GM23248 (cell line): ENCODE data around the gene TIPRL. TPM values are rescaled to one million over a fixed set of nuclear protein-coding genes. Genes with fewer than 3 reads are reported as not detected.

Experiments used
- DNase-seq: peaks from one replicate; pipeline ENCODE4 v3.0.0-alpha.2; 2015
- H2AFZ ChIP-seq: fragments of 200-600 bp; sonication (generic); 2 replicates; pipeline ENCODE4 v1.6.1; 2016; ENCODE audit warnings: antibody characterized with exemption
- H3F3A ChIP-seq: fragments of 200-600 bp; sonication (generic); 2 replicates; pipeline ENCODE4 v1.6.1; 2016; ENCODE audit warnings: mild to moderate bottlenecking, antibody characterized with exemption, mixed run types; ENCODE audit not compliant: insufficient read depth
- H3K27ac ChIP-seq: fragments of 200-600 bp; sonication (generic); 2 replicates; pipeline ENCODE4 v1.5.1; 2016; ENCODE audit warnings: mild to moderate bottlenecking
- H3K27me3 ChIP-seq: fragments of 200-600 bp; sonication (generic); replicated peaks from 2 replicates; pipeline ENCODE4 v1.6.1; 2016; ENCODE audit warnings: mild to moderate bottlenecking; ENCODE audit not compliant: insufficient read depth
- H3K36me3 ChIP-seq: fragments of 200-600 bp; sonication (generic); 2 replicates; pipeline ENCODE4 v1.6.1; 2016; ENCODE audit warnings: low read depth, mild to moderate bottlenecking
- H3K4me1 ChIP-seq: fragments of 200-600 bp; sonication (generic); 2 replicates; pipeline ENCODE4 v1.6.1; 2016; ENCODE audit warnings: mild to moderate bottlenecking; ENCODE audit not compliant: insufficient read depth
- H3K4me2 ChIP-seq: fragments of 200-600 bp; sonication (generic); one replicate; pipeline ENCODE4 v1.6.1; 2016; ENCODE audit warnings: mild to moderate bottlenecking; ENCODE audit not compliant: unreplicated experiment
- H3K4me3 ChIP-seq: fragments of 200-600 bp; sonication (generic); 2 replicates; pipeline ENCODE4 v1.5.1; 2016; ENCODE audit warnings: mild to moderate bottlenecking
- H3K79me2 ChIP-seq: fragments of 200-600 bp; sonication (generic); 2 replicates; pipeline ENCODE4 v1.6.1; 2016; ENCODE audit warnings: mild to moderate bottlenecking; ENCODE audit not compliant: insufficient read depth
- H3K9ac ChIP-seq: fragments of 200-600 bp; sonication (generic); 2 replicates; pipeline ENCODE4 v1.6.1; 2016; ENCODE audit warnings: mild to moderate bottlenecking
- H3K9me2 ChIP-seq: fragments of 200-600 bp; sonication (generic); 2 replicates; pipeline ENCODE4 v1.6.1; 2016; ENCODE audit warnings: mixed run types, mild to moderate bottlenecking, moderate library complexity; ENCODE audit not compliant: insufficient read depth
- H3K9me3 ChIP-seq: fragments of 200-600 bp; sonication (generic); one replicate; pipeline ENCODE4 v1.6.1; 2017; ENCODE audit warnings: low read depth
- H4K20me1 ChIP-seq: fragments of 200-600 bp; sonication (generic); 2 replicates; pipeline ENCODE4 v1.6.0; 2016; ENCODE audit not compliant: insufficient read depth
- EZH2 ChIP-seq: fragments of 200-600 bp; sonication (generic); IDR thresholded peaks from 2 replicates; pipeline ENCODE4 v1.6.1; 2018; ENCODE audit warnings: antibody characterized with exemption, mild to moderate bottlenecking; ENCODE audit not compliant: insufficient read depth, poor library complexity, severe bottlenecking
- EZH2phosphoT487 ChIP-seq: fragments of 200-600 bp; sonication (generic); IDR thresholded peaks from 2 replicates; pipeline ENCODE4 v1.6.1; 2018; ENCODE audit warnings: antibody characterized with exemption, moderate library complexity, mild to moderate bottlenecking, low read depth; ENCODE audit not compliant: insufficient read depth
- WGBS, 2 experiments: methylation state at CpG; one replicate each; pipeline ENCODE4 v1.1.6; 2015 to 2017; ENCODE audit warnings: low lambda C conversion rate in 2 of 2, low coverage in 1 of 2; ENCODE audit errors: missing lambda C conversion rate in 2 of 2; 5-methylcytosine and 5-hydroxymethylcytosine counted together
- in situ Hi-C: fragments of 300-500 bp; cut with MboI; formaldehyde crosslinking; loops from 2 replicates; pipeline ENCODE4 v1.15.0; 2020
- polyA plus RNA-seq: library from polyadenylated mRNA; unstranded; fragments of >200 nt; fragmentation: Nextera tagmentation; extraction: Ambion mirVana; gene quantifications from 2 replicates; pipeline ENCODE4 v1.2.1, GENCODE V29; 2016
- total RNA-seq: library from RNA; depleted of rRNA; stranded (reverse); fragments of >200 nt; shearing (Covaris generic); gene quantifications from 2 replicates; pipeline ENCODE4 v1.2.3, GENCODE V29; 2014

Gene TIPRL
- total and polyA plus RNA-seq, 2 experiments from 2014 or later = 36.6 to 62.9 TPM

DNA sequence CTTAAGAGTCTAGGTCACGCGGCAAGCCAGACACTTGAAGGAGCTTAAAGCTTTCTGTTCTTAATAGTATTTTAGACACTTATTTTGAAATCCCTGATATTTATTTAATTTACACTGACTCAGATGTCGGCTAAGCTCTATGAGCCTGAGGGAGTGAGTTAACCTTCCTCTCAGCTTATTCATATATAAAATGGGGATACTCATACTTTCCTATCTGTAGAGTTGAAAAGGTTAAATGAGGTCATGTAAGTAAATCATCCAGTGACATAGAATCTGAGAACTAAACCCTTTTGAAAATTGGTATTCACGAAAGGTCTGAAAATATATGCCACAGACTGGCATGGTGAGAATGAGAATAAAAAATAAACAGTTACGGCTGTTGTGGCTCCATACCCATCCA, 40.6 kb upstream of the TIPRL start:
- peak; percentile 74 for DNase-seq
- no peaks in the 10 kb centered on the region for H4K20me1 ChIP-seq
- WGBS, 2 experiments = 77 to 78% methylated on average over 5 of the region's 5 CpGs
- H3K9me2 ChIP-seq = no peaks in the 10 kb centered on the region
- TF ChIP-seq EZH2 (no peak), EZH2phosphoT487 (no peak)
- peak overlapping the region; percentile 82; the same call in 1 of the 2 replicates for H3K9ac ChIP-seq
- peaks cover 11% of the 10 kb centered on the region for H3K79me2 ChIP-seq
- H3K9me3 ChIP-seq = no peaks in the 10 kb centered on the region
- H3K27me3 ChIP-seq = no peaks in the 10 kb centered on the region
- H3K36me3 ChIP-seq = no peaks in the 10 kb centered on the region
- peak overlapping the region; percentile 95; the same call in 1 of the 2 replicates for H3K4me3 ChIP-seq
- peak overlapping the region; percentile 89 for H3K4me2 ChIP-seq
- H3F3A ChIP-seq = peaks cover 16% of the 10 kb centered on the region
- peaks cover 10% of the 10 kb centered on the region; the same call in 1 of the 2 replicates for H3K4me1 ChIP-seq
- peak overlapping the region; percentile 99 for H2AFZ ChIP-seq
- H3K27ac ChIP-seq = peak overlapping the region; percentile 60; the same call in 1 of the 2 replicates
- in situ Hi-C loops = no loop called here

DNA sequence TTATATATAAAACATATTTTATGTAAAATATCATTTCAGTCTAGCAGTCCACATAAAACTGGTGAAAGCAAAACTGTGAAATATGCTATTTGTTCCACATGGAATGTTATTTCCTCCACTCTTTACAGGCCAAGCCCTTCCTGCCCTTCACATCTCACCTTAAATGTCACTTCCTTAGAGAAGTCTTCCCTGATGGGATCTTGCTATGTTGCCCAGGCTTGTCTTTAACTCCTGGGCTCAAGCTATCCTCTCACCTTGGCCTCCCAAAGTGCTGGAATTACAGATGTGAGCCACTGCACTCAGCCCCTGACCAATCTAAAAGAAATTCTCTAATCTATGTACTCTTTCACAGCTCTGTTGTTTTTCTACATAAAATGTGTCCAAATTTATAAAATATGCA, 39.7 kb upstream of the TIPRL start:
- no peak for TF ChIP-seq EZH2phosphoT487
- no peak for TF ChIP-seq EZH2
- Histone ChIP-seq H3F3A (peaks cover 16% of the 10 kb centered on the region), H3K79me2 (peaks cover 11% of the 10 kb centered on the region), H3K4me2 (no peak overlapping the region), H3K36me3 (no peaks in the 10 kb centered on the region), H4K20me1 (no peaks in the 10 kb centered on the region), H3K4me1 (peaks cover 10% of the 10 kb centered on the region; the same call in 1 of the 2 replicates), H3K4me3 (no peak overlapping the region), H3K9me2 (no peaks in the 10 kb centered on the region), H3K9me3 (no peaks in the 10 kb centered on the region), H3K9ac (no peak overlapping the region), H3K27me3 (no peaks in the 10 kb centered on the region), H3K27ac (no peak overlapping the region), H2AFZ (no peak overlapping the region)
- no peak for DNase-seq
- in situ Hi-C loops = no loop called here

DNA sequence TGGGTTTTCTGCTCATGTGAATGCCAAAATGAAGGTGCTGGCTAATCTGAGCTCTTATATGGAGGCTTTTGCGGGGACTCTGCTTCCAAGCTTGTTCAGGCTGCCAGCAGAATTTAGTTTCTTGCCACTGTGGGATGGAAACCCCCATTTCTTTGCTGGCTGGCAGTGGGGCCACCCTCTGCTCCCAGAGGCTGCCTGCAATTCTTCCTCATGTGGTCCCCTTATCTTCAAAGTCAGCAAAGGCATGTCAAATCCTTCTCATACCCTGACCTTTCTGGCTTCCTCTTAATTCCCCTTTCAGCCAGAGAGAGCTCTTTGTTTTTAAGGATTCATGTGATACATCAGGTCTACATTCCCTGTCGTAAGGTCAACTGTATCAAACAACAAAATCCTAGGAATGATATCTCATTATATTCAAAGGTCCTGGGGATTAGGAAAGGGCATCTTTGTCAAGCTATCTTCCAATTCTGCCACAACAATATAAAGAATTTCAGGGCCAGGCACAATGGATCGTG, 36.8 kb upstream of the TIPRL start:
- no peak overlapping the region for H3K4me3 ChIP-seq
- H2AFZ ChIP-seq = no peak overlapping the region
- no peaks in the 10 kb centered on the region for H3K79me2 ChIP-seq
- H3K27ac ChIP-seq = no peak overlapping the region
- no peaks in the 10 kb centered on the region for H3K9me3 ChIP-seq
- no peaks in the 10 kb centered on the region for H3K9me2 ChIP-seq
- 77 to 89% methylated on average over 3 of the region's 3 CpGs for WGBS, 2 experiments
- no peak for DNase-seq
- no peak overlapping the region for H3K4me2 ChIP-seq
- peaks cover 10% of the 10 kb centered on the region; the same call in 1 of the 2 replicates for H3K4me1 ChIP-seq
- no peak for TF ChIP-seq EZH2
- TF ChIP-seq EZH2phosphoT487 = no peak
- H3F3A ChIP-seq = peaks cover 16% of the 10 kb centered on the region
- H3K27me3 ChIP-seq = no peaks in the 10 kb centered on the region
- no peaks in the 10 kb centered on the region for H4K20me1 ChIP-seq
- H3K9ac ChIP-seq = no peak overlapping the region
- in situ Hi-C loops = no loop called here
- no peaks in the 10 kb centered on the region for H3K36me3 ChIP-seq

DNA sequence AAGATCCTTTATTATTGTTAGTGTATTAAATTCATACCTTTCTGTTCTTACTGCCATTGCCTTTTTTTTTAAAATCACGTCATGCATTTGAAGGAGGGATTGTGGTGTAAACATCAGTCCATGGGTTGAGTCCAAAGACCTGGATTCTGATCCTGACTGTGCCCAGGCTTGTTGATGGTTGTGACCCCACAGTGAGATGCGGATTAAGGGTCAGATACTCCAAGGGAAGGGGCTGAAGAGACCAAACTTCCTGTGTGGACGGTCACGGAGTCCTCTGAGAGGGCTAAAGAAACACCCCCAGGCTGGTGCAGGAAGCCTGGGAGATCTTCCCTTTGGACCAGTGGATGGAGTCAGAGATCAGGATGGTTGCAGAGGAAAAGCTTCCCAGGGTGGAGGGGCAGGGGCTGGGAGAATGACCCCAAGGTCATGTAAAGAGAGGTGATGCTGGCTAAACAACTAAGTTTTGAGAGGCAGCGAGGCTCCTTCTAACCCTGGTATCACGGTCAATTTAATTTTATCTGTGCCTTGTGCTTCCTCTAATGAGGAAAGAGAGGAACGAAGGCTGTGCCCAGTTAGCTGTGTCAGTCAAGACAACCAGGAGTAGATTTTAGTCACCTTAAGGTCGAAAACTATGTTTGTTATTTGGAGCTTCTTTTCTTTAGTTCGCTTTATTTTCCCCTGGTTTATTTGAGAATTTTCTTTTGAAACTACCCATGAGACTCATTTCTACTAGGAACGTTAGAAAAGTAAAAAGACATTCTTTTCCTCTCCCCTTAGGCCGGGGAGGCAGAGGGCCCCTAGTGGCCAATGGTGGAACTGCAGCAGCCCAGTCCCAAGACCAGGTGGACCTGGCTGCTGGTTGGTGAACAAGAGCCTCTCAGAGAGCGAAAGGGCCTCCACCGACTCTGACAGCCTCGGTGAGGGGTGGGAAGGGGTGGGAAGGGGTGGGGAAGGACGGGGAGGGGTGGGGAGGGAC, 33.3 kb upstream of the TIPRL start:
- 28 to 30% methylated on average over 12 to 15 of the region's 15 CpGs for WGBS, 2 experiments
- no peak for TF ChIP-seq EZH2
- TF ChIP-seq EZH2phosphoT487 = no peak
- peak; percentile 75 for DNase-seq
- Histone ChIP-seq H3K36me3 (no peaks in the 10 kb centered on the region), H3K9ac (no peak overlapping the region), H3K27me3 (no peaks in the 10 kb centered on the region), H3K9me3 (no peaks in the 10 kb centered on the region), H2AFZ (peak overlapping the region; percentile 51; the same call in 1 of the 2 replicates), H3K79me2 (no peaks in the 10 kb centered on the region), H3F3A (no peaks in the 10 kb centered on the region), H3K4me1 (no peaks in the 10 kb centered on the region), H3K4me3 (no peak overlapping the region), H3K27ac (no peak overlapping the region), H4K20me1 (no peaks in the 10 kb centered on the region), H3K4me2 (no peak overlapping the region), H3K9me2 (no peaks in the 10 kb centered on the region)
- in situ Hi-C loops = no loop called here
